ENCODE measurements around the gene CFAP410.
A peak's percentile ranks its signal among the peaks of the same experiment; 100 is the strongest.
"Not testable (repeated sequence)": the region's sequence is repeated elsewhere in the genome, so short reads cannot be mapped to it uniquely, and the experiment has no call there.

CFAP410 gene

GRCh38 chr21:44317241-44317782, 21.9 kb downstream of the CFAP410 start:
- no peak for DNase-seq (ENCODE audit: low read depth in 3 of 3)

GRCh38 chr21:44316277-44316900, 22.8 kb downstream of the CFAP410 start:
- no peak for DNase-seq (ENCODE audit: low read depth in 3 of 3)

GRCh38 chr21:44315691-44316203, 23.4 kb downstream of the CFAP410 start:
- DNase-seq (ENCODE audit: low read depth in 3 of 3) = no peak

- no peak for DNase-seq (ENCODE audit: low read depth in 3 of 3)
Observed at GRCh38 chr21:44314561-44314960, 24.6 kb downstream of the CFAP410 start.

GRCh38 chr21:44314128-44314527, 25.1 kb downstream of the CFAP410 start:
- DNase-seq (ENCODE audit: low read depth in 3 of 3) = no peak

GRCh38 chr21:44313451-44313850, 25.7 kb downstream of the CFAP410 start:
- DNase-seq (ENCODE audit: low read depth in 3 of 3) = no peak

- no peak for DNase-seq (ENCODE audit: low read depth in 3 of 3)
Observed at GRCh38 chr21:44312716-44313115, 26.5 kb downstream of the CFAP410 start.

GRCh38 chr21:44312089-44312488, 27.1 kb downstream of the CFAP410 start:
- DNase-seq (ENCODE audit: low read depth in 3 of 3) = no peak

- no peak for DNase-seq (ENCODE audit: low read depth in 3 of 3)
Observed at GRCh38 chr21:44310628-44311507, 28.3 kb downstream of the CFAP410 start.

- DNase-seq (ENCODE audit: low read depth in 3 of 3) = no peak
Observed at GRCh38 chr21:44306936-44307704, 32.1 kb downstream of the CFAP410 start.

- no peak for DNase-seq (ENCODE audit: low read depth in 3 of 3)
Observed at GRCh38 chr21:44305691-44306090, 33.5 kb downstream of the CFAP410 start.

- peak in 1 of 3 donors; percentile 29 for DNase-seq (ENCODE audit: low read depth in 3 of 3)
Observed at GRCh38 chr21:44304877-44305293, 34.3 kb downstream of the CFAP410 start.

- DNase-seq (ENCODE audit: low read depth in 3 of 3) = no peak
Observed at GRCh38 chr21:44304011-44304616, 35.1 kb downstream of the CFAP410 start.

- no peak for DNase-seq (ENCODE audit: low read depth in 3 of 3)
Observed at GRCh38 chr21:44303490-44303981, 35.7 kb downstream of the CFAP410 start.

- not testable (repeated sequence) for DNase-seq (ENCODE audit: low read depth in 3 of 3)
Observed at GRCh38 chr21:44302573-44303401, 36.4 kb downstream of the CFAP410 start.

GRCh38 chr21:44301961-44302406, 37.2 kb downstream of the CFAP410 start:
- DNase-seq (ENCODE audit: low read depth in 3 of 3) = no peak

GRCh38 chr21:44301141-44301540, 38.0 kb downstream of the CFAP410 start:
- DNase-seq (ENCODE audit: low read depth in 3 of 3) = no peak

- peak; percentile 28 to 58 (median 31) for DNase-seq (ENCODE audit: low read depth in 3 of 3)
Observed at GRCh38 chr21:44300262-44300959, 38.8 kb downstream of the CFAP410 start.

- DNase-seq (ENCODE audit: low read depth in 3 of 3) = peak; percentile 29 to 70 (median 57)
Observed at GRCh38 chr21:44299458-44300261, 39.5 kb downstream of the CFAP410 start, which contains the start of gene PFKL. TSS of gene PFKL (plus strand) at chr21:44300053. CDS start at chr21:44300106, 53 bp downstream.
